Adipose tissue (tissue), 3 donors: Measurements from ENCODE around the gene NTN3. TPM values are rescaled to one million over a fixed set of nuclear protein-coding genes. Genes with fewer than 3 reads are reported as not detected.

Source experiments
- H3K27ac ChIP-seq: one replicate; pipeline ENCODE4 v1.5.1; 2013; ENCODE audit warnings: low read depth, low read length
- WGBS, 3 donors: extraction: QIAGEN DNeasy Blood & Tissue Kit; methylation state at CpG; one replicate each; pipeline ENCODE4 v1.1.7; 2013; 5-methylcytosine and 5-hydroxymethylcytosine counted together
- polyA plus RNA-seq, 3 donors: library from polyadenylated mRNA; stranded (reverse); fragments of 200-250 nt; gene quantifications; one replicate each; pipeline ENCODE4 v1.2.3, GENCODE V29; 2013
- donor health status: healthy with polysubstance abuse.
- donor health status: Bipolar disorder and iron deficiency.
- donor health status: healthy.

Gene NTN3
- polyA plus RNA-seq, 3 donors = 0.06 to 0.24 TPM; not detected in 1

DNA sequence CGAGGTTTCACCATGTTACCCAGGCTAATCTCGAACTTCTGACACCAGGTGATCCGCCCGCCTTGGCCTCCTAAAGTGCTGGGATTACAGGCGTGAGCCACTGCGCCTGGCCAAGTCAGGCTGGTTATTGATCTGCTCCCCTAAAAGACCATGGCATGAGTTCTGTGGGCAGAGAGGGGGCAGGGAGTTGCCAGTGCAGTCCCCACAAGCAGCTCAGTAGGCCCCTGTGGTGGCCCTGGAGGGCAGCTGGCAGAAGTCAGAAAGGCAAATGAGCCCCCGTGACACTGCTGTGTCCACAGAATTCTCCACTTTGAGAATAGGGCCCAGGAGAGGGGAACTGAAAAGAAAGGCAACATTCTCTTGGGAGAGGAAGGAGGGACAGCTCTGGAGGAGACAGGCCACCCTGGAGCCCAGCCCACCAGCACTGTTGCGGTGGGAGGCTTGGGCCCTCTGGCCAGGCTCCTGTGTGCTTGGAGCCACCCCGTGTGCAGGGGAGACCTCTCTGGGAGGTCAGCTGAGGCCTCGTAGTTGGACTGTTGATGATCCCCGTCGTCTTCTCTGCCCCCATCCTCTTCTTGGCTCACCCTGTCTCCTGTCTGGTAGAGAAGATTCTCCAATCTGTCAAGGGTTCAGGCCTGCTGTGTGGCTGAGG lies 47.0 kb downstream of the NTN3 start:
- no peak overlapping the region for H3K27ac ChIP-seq
- 60 to 77% (median 73%) methylated on average over 12 of the region's 12 CpGs for WGBS, 3 donors

DNA sequence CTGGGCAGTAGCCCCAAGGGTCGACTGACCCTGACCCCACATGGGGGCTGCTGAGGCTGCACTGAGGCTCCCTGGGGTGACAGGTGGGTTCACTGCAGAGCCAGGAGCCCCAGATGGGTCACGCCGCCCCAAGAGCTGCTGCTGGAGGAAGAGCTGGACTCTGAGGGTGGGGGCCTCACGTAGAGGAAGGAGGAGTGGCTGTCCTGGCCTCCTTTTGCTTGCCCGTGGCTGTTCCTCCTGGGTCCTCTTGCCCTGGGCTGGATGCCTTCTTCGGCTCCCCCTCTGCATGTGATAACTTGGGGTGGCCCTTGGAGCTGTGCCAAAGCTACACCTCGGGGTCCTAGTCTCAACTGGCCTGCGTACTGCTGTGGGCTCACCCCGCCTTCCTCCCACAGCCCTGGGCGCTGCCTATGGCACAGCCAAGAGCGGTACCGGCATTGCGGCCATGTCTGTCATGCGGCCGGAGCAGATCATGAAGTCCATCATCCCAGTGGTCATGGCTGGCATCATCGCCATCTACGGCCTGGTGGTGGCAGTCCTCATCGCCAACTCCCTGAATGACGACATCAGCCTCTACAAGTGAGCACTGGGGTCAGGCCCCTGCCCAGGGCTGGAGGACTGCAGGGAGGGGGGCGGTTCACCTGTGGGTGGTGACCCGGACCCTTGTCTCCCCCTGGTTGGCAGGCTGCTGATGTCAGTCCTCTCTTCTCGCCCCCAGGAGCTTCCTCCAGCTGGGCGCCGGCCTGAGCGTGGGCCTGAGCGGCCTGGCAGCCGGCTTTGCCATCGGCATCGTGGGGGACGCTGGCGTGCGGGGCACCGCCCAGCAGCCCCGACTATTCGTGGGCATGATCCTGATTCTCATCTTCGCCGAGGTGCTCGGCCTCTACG lies 48.0 kb downstream of the NTN3 start:
- 81 to 84% (median 82%) methylated on average over 38 to 39 of the region's 39 CpGs for WGBS, 3 donors

DNA sequence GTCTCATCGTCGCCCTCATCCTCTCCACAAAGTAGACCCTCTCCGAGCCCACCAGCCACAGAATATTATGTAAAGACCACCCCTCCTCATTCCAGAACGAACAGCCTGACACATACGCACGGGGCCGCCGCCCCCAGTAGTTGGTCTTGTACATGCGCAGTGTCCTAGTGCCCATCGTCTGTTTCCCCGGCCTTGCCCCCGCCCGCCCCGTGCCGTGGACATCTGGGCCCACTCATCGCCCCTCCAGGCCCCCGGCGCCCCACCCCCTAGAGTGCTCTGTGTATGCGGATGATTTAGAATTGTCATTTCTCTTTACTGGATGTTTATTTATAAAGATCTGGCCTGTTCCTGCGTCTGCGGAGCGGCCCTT lies 48.6 kb downstream of the NTN3 start:
- H3K27ac ChIP-seq = peak overlapping the region; percentile 21
- 39 to 55% (median 45%) methylated on average over 22 of the region's 22 CpGs for WGBS, 3 donors

More for the DNA sequence above, 48.0 kb downstream of the NTN3 start:
- peak overlapping the region; percentile 21 for H3K27ac ChIP-seq

DNA sequence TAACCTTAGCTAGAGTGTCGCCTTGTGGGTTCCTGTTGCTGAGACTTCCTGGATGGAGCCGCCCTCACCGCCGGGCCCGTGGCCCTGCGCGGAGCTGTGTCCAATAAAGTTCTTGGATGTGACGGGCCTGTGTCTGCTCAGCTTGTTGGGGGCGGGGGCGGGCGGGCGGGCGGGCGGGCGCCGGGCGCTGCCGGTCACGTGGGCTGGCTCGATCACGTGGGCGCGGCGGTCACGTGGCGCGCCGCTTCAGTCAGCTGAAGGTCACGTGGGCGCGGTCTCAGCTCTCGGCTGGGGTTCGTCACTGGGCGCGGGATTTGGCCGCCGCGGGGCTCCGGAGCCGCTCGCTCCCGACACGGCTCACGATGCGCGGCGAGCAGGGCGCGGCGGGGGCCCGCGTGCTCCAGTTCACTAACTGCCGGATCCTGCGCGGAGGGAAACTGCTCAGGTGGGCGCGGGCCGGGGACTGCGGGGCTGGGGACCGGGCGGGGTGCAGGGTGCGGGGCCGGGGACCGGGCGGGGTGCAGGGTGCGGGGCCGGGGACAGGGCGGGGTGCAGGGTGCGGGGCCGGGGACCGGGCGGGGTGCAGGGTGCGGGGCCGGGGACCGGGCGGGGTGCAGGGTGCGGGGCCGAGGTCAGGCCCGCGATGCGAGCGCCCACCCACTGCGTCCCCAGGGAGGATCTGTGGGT lies 49.1 kb downstream of the NTN3 start, which contains the start of gene AMDHD2:
AMDHD2 (plus strand) TSS at position 275 of the 687 bp plus-strand sequence; CDS start at position 363, 88 bp downstream.
- peak within 1 kb of the TSS; percentile 21 for H3K27ac ChIP-seq
- 1% methylated on average over 64 to 83 of the region's 83 CpGs for WGBS, 3 donors

DNA sequence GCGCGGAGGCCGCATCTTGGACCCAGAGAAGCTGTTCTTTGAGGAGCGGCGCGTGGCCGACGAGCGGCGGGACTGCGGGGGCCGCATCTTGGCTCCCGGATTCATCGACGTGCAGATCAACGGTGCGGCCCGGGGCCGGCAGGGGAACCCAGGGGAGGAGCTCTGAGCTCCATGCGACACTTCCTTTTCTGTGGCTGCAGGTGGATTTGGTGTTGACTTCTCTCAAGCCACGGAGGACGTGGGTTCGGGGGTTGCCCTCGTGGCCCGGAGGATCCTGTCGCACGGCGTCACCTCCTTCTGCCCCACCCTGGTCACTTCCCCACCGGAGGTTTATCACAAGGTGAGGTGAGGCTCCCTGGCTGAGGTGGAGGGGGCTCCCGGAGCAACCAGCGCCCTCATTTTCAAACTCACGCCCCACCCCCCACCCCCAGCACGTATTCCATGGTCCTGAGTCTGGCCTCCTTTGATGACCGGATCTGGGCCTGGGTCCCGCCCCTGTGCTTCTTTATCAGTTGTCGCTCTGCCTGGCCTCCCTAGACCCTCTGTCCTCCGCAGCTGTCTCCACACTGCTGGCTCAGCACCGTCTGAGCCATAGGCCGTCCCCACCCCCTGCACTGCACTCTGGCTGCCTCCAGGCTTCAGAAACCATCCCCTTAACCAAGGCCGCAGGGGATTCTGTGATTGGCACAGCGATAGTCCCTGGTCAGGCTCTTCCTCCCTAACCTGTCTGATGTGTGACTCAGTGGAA lies 49.9 kb downstream of the NTN3 start:
- no peak overlapping the region for H3K27ac ChIP-seq

More for the DNA sequence above, 49.9 kb downstream of the NTN3 start:
- WGBS, 3 donors = 19 to 27% (median 20%) methylated on average over 40 to 41 of the region's 41 CpGs

Other genes starting within 250 kb of the NTN3 start
- 10 to 100 TPM; 11.6 to 19.3 (median 16.1) TPM for gene E4F1, start 247.7 kb upstream of the NTN3 start, polyA plus RNA-seq
- under 1 TPM; 0.41 to 0.45 (median 0.45) TPM for gene DNASE1L2, start 234.9 kb upstream of the NTN3 start, polyA plus RNA-seq
- 100 to 1,000 TPM in 1 of 3 donors, 10 to 100 TPM in 2; 56.0 to 126 (median 72.3) TPM for gene ECI1, start 219.7 kb upstream of the NTN3 start, polyA plus RNA-seq
- gene RNPS1, start 203.2 kb upstream of the NTN3 start, polyA plus RNA-seq = 100 to 1,000 TPM in 2 of 3 donors, 10 to 100 TPM in 1; 69.8 to 138 (median 102) TPM
- 10 to 100 TPM in 1 of 3 donors, 1 to 10 TPM in 2; 6.8 to 11.6 (median 8.0) TPM for gene ABCA3, start 130.6 kb upstream of the NTN3 start, polyA plus RNA-seq
- 1 to 10 TPM; 1.0 to 1.4 (median 1.4) TPM for gene CCNF, start 41.9 kb upstream of the NTN3 start, polyA plus RNA-seq
- gene TEDC2, start 11.2 kb upstream of the NTN3 start, polyA plus RNA-seq = under 1 TPM; 0.38 to 0.92 (median 0.45) TPM
- 10 to 100 TPM in 1 of 3 donors, 1 to 10 TPM in 2; 6.6 to 11.6 (median 7.8) TPM for gene TBC1D24, start 3.8 kb downstream of the NTN3 start, polyA plus RNA-seq
- 100 to 1,000 TPM in 1 of 3 donors, 10 to 100 TPM in 2; 74.2 to 236 (median 89.1) TPM for gene ATP6V0C, start 42.7 kb downstream of the NTN3 start, polyA plus RNA-seq
- gene AMDHD2, start 49.1 kb downstream of the NTN3 start, polyA plus RNA-seq = 10 to 100 TPM; 14.6 to 29.5 (median 29.5) TPM
- under 1 TPM; 0.45 to 0.97 (median 0.66) TPM for gene CEMP1, start 60.1 kb downstream of the NTN3 start, polyA plus RNA-seq
- gene PDPK1, start 66.7 kb downstream of the NTN3 start, polyA plus RNA-seq = 10 to 100 TPM; 10.6 to 19.0 (median 15.0) TPM
- gene KCTD5, start 211.2 kb downstream of the NTN3 start, polyA plus RNA-seq = 10 to 100 TPM in 2 of 3 donors, 1 to 10 TPM in 1; 6.5 to 17.1 (median 12.2) TPM
- 1 to 10 TPM in 2 of 3 donors, under 1 TPM in 1; 0.68 to 1.7 (median 1.3) TPM for gene PRSS27, start 248.9 kb downstream of the NTN3 start, polyA plus RNA-seq